ENCODE results near the gene PPP2R3A.
"Not testable (repeated sequence)": the region's sequence is repeated elsewhere in the genome, so short reads cannot be mapped to it uniquely, and the experiment has no call there.

GRCh38 chr3:136119332-136119731 lies 153.8 kb downstream of the PPP2R3A start:
- TF ChIP-seq POLR2A, CTCF (IDR thresholded peaks at IDR 0.05): not testable (repeated sequence)
